Adrenal gland (tissue), 12 donors: ENCODE data around the gene BMP4. TPM values are rescaled to one million over a fixed set of nuclear protein-coding genes. Genes with fewer than 3 reads are reported as not detected.

ENCODE experiments used
- DNase-seq, 7 donors: peaks; one replicate each; pipeline ENCODE4 v3.0.0-alpha.2; 2019 to 2020
- H3K27ac ChIP-seq, 5 donors: fragments of 200-600 bp; sonication (generic) in 4 of 5; 1 replicate in 3 of 5; 2 replicates in 2 of 5; pipeline versions ENCODE4 v1.5.1 to v1.8.0; 2016 to 2020; ENCODE audit warnings: mild to moderate bottlenecking in 1 of 5
- H3K27me3 ChIP-seq: fragments of 200-600 bp; 2 replicates; pipeline ENCODE4 v1.8.0; 2021
- H3K36me3 ChIP-seq, 2 donors: fragments of 200-600 bp; replicated peaks in 1 of 2; 1 replicate in 1 of 2; 2 replicates in 1 of 2; pipeline versions ENCODE4 v1.5.1 to v1.8.0; 2018 to 2022
- H3K4me1 ChIP-seq, 2 donors: fragments of 200-600 bp; replicated peaks in 1 of 2; 1 replicate in 1 of 2; 2 replicates in 1 of 2; pipeline versions ENCODE4 v1.5.1 to v1.8.0; 2018 to 2021
- H3K4me3 ChIP-seq, 4 donors: fragments of 200-600 bp; sonication (generic) in 3 of 4; one replicate each; pipeline ENCODE4 v1.5.1; 2016 to 2018
- H3K9me3 ChIP-seq, 3 donors: fragments of 200-600 bp; sonication (generic) in 1 of 3; replicated peaks in 1 of 3; 1 replicate in 2 of 3; 2 replicates in 1 of 3; pipeline versions ENCODE4 v1.5.1 to v1.8.0; 2016 to 2021
- CTCF ChIP-seq, 6 experiments: fragments of 450-650 bp in 4 of 6; fragments of 200-600 bp in 2 of 6; sonication (generic) in 1 of 6; IDR thresholded peaks; 1 replicate in 5 of 6; 2 replicates in 1 of 6; pipeline versions ENCODE4 v1.5.1 to v1.8.0; 2016 to 2021; ENCODE audit warnings: antibody characterized with exemption in 6 of 6, mild to moderate bottlenecking in 2 of 6, moderate library complexity in 1 of 6
- POLR2A ChIP-seq, 2 donors: fragments of 450-650 bp; IDR thresholded peaks; one replicate each; pipeline ENCODE4 v1.6.1; 2017; ENCODE audit warnings: antibody characterized with exemption in 2 of 2, mild to moderate bottlenecking in 2 of 2, moderate library complexity in 1 of 2
- WGBS, 4 donors: extraction: QIAGEN DNeasy Blood & Tissue Kit in 2 of 4; methylation state at CpG; one replicate each; pipeline versions ENCODE4 v1.1.5 to v1.1.7; 2013 to 2017; 5-methylcytosine and 5-hydroxymethylcytosine counted together
- intact Hi-C, 2 donors: fragments of 100-400 bp; cut with DNase I; formaldehyde crosslinking; loops; one replicate each; pipeline versions ENCODE4 v1.14.1 to v1.15.0; 2022 to 2023
- polyA plus RNA-seq, 3 donors: library from polyadenylated mRNA; stranded (reverse); fragments of 200-250 nt in 2 of 3; fragments of 350-450 nt in 1 of 3; fragmentation: Illumina TruSeq in 1 of 3; extraction: RNeasy Lipid Tissue Mini Kit (QIAGEN cat#74804) in 1 of 3; gene quantifications; one replicate each; pipeline ENCODE4 v1.2.3, GENCODE V29; 2013 to 2014
- total RNA-seq, 9 donors: library from RNA; depleted of rRNA in 4 of 9; stranded (reverse); fragments of >200 nt in 4 of 9; fragments of 120-200 nt in 1 of 9; fragmentation: NEBNext Ultra II Directional in 1 of 9; extraction: Animal tissue kit (Norgen Biotek cat#: 25700) in 1 of 9; gene quantifications; one replicate each; pipeline versions ENCODE4 v1.1.0 to v1.2.4, GENCODE V29; 2013 to 2023
- donor health status: healthy with polysubstance abuse.
- donor health status: Bipolar disorder and iron deficiency.
- donor health status: DM: yes; HTN: yes; CAD: no.
- donor health status: DM: no; HTN: no; CAD: no.
- donor health status: DM: no; HTN: no; CAD: no.
- donor health status: DM: yes; HTN: yes; CAD: no.

Gene BMP4
- total and polyA plus RNA-seq, 12 donors, result 2.2 to 37.0 (median 19.4) TPM

- Histone ChIP-seq H3K27ac (no peak overlapping the region), H3K4me1 (peaks cover 11 to 16% of the 10 kb centered on the region in 2 donors), H3K4me3 (no peak overlapping the region), H3K9me3 (no peaks in the 10 kb centered on the region), H3K36me3 (no peaks in the 10 kb centered on the region), H3K27me3 (no peaks in the 10 kb centered on the region)
- intact Hi-C loops, result no loop called here
- no peak for TF ChIP-seq POLR2A (IDR thresholded peaks at IDR 0.05)
- no peak for TF ChIP-seq CTCF (IDR thresholded peaks at IDR 0.05)
- no peak for DNase-seq
- 58 to 67% (median 61%) methylated on average over 5 of the region's 5 CpGs for WGBS, 4 donors
Measured at GRCh38 chr14:53975444-53975843, 18.8 kb upstream of the BMP4 start.

DNA sequence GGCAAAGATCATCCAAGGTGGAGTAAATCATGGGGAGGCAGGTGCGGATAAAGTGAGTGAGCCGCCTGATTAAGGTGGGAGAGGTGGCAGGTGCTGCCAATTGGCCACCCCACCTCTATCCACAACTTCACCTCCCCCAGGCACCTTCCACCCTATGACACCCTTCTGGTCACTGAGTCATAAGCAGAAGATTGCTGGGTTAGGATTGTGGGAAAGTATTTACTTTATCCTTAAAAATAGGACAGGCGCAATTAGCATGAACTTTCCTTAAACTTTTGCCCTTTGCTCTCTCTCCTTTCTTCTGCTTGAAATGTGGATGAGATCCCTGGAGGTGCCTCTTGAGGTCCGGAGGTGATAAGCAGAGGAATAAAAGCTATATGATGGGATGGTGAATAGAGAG, 14.9 kb upstream of the BMP4 start:
- DNase-seq, result no peak
- 84 to 94% (median 91%) methylated on average over 4 of the region's 4 CpGs for WGBS, 4 donors
- H3K4me1 ChIP-seq, result no peaks in the 10 kb centered on the region
- no peaks in the 10 kb centered on the region for H3K9me3 ChIP-seq
- intact Hi-C loops, result no loop called here
- H3K27me3 ChIP-seq, result no peaks in the 10 kb centered on the region
- no peak overlapping the region for H3K27ac ChIP-seq
- TF ChIP-seq POLR2A (IDR thresholded peaks at IDR 0.05) (no peak), CTCF (IDR thresholded peaks at IDR 0.05) (no peak)
- H3K4me3 ChIP-seq, result no peak overlapping the region
- H3K36me3 ChIP-seq, result no peaks in the 10 kb centered on the region

DNA sequence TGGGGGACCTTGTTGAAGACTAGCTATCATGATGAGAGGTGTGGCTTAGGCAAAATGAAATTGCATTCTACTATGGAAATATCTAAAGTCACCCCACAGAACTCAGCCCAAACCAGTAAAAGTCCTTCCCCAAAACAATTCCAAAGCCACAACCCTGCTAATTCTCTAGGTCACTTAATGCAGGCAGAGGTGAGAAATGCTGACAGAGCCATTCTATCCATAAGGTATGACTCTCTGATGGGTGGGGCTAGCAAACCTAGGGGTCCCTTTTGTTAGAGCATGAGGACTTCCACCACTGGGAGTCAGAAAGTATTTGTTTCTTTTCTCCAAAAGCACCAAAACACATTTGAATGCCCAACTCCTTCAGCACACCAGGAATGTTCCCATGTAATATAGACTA, 12.7 kb upstream of the BMP4 start:
- intact Hi-C loops, result loop anchor here in 1 of 2 donors (5.0 kb wide), 1 partner anchor 138 kb away; no protein-coding TSS in a partner anchor
- Histone ChIP-seq H3K9me3 (no peaks in the 10 kb centered on the region), H3K36me3 (no peaks in the 10 kb centered on the region)

GRCh38 chr14:53968726-53969125, 12.1 kb upstream of the BMP4 start:
- H3K36me3 ChIP-seq, result no peaks in the 10 kb centered on the region
- DNase-seq, result no peak
- intact Hi-C loops, result loop anchor here in 1 of 2 donors (5.0 kb wide), 1 partner anchor 139 kb away; no protein-coding TSS in a partner anchor
- H3K9me3 ChIP-seq, result no peaks in the 10 kb centered on the region
- H3K27me3 ChIP-seq, result no peaks in the 10 kb centered on the region
- H3K27ac ChIP-seq, result no peak overlapping the region
- H3K4me3 ChIP-seq, result no peak overlapping the region
- TF ChIP-seq CTCF (IDR thresholded peaks at IDR 0.05), result no peak
- TF ChIP-seq POLR2A (IDR thresholded peaks at IDR 0.05), result no peak
- 93 to 100% (median 94%) methylated on average over 3 of the region's 3 CpGs for WGBS, 4 donors
- H3K4me1 ChIP-seq, result peaks cover 0 to 2% of the 10 kb centered on the region in 2 donors

More for the DNA sequence above, 12.7 kb upstream of the BMP4 start:
- Histone ChIP-seq H3K27me3 (no peaks in the 10 kb centered on the region), H3K4me3 (no peak overlapping the region), H3K4me1 (no peaks in the 10 kb centered on the region), H3K27ac (no peak overlapping the region)
- TF ChIP-seq CTCF (IDR thresholded peaks at IDR 0.05), result no peak
- TF ChIP-seq POLR2A (IDR thresholded peaks at IDR 0.05), result no peak
- DNase-seq, result no peak
